H1 (cell line): ENCODE results near the gene LAIR2. TPM values are rescaled to one million over a fixed set of nuclear protein-coding genes. Genes with fewer than 3 reads are reported as not detected.

Experiments
- CBX5 ChIP-seq: fragments of 300-800, 300-1000 bp; sonication (generic); IDR thresholded peaks from 2 replicates; pipeline ENCODE4 v1.7.1; 2016; ENCODE audit warnings: antibody characterized with exemption, low read length, low read depth
- CBX8 ChIP-seq: fragments of 300-800, 300-1000 bp; sonication (generic); IDR thresholded peaks from 2 replicates; pipeline ENCODE4 v1.7.1; 2016; ENCODE audit warnings: low read depth, low read length, borderline replicate concordance
- FOSL1 ChIP-seq: IDR thresholded peaks from 2 replicates; pipeline ENCODE4 v1.6.1; 2011; ENCODE audit warnings: mild to moderate bottlenecking, low read depth, low read length, moderate library complexity; ENCODE audit not compliant: insufficient read depth
- MAX ChIP-seq: IDR thresholded peaks from 2 replicates; pipeline ENCODE4 v1.6.1; 2012; ENCODE audit warnings: inconsistent platforms
- POLR2A ChIP-seq, 2 experiments: IDR thresholded peaks; 1 replicate in 1 of 2; 2 replicates in 1 of 2; pipeline ENCODE4 v1.6.1; 2011; ENCODE audit warnings: low read depth in 2 of 2, low read length in 2 of 2, mild to moderate bottlenecking in 2 of 2; ENCODE audit errors: control extremely low read depth in 1 of 2
- polyA plus RNA-seq, 7 experiments: library from polyadenylated mRNA; depleted of rRNA in 3 of 7; stranded (reverse) in 5 of 7; unstranded in 2 of 7; fragments of >200 nt in 5 of 7; fragments of 200-250 nt in 2 of 7; gene quantifications; 1 replicate in 5 of 7; 2 replicates in 1 of 7; 4 replicates in 1 of 7; pipeline versions ENCODE4 v1.2.1 to v1.2.3, GENCODE V29; 2011 to 2013; ENCODE audit warnings: missing spikeins in 2 of 7, mixed read lengths in 2 of 7
- total RNA-seq: library from RNA; stranded (reverse); fragmentation: NEBNext Ultra II Directional; extraction: Animal tissue kit (Norgen Biotek cat#: 25700); gene quantifications from 2 replicates; pipeline ENCODE4 v1.2.1, GENCODE V29; 2021

LAIR2 gene
- total and polyA plus RNA-seq, 2 of the 8 experiments (the other 6 are each of a cell fraction or from before 2014, with no cell fraction given) = not detected

- no peak for TF ChIP-seq FOSL1
- no peak for TF ChIP-seq CBX5
- no peak for TF ChIP-seq MAX
- no peak for TF ChIP-seq CBX8
- no peak for TF ChIP-seq POLR2A (IDR thresholded peaks at IDR 0.05; ENCODE audit: control extremely low read depth in 1 of 2, low read depth in 2 of 2, low read length in 2 of 2)
These were observed 33.0 kb downstream of the LAIR2 start (continued) for GRCh38 chr19:54535601-54536000.
